Osteocyte (in vitro differentiated cells): ENCODE data around the gene KDM1B. TPM values are rescaled to one million over a fixed set of nuclear protein-coding genes. Genes with fewer than 3 reads are reported as not detected.
"Not testable (repeated sequence)": the region's sequence is repeated elsewhere in the genome, so short reads cannot be mapped to it uniquely, and the experiment has no call there.

ENCODE experiments used
- DNase-seq: peaks from one replicate; pipeline ENCODE4 v3.0.0; 2021; ENCODE audit warnings: mixed read lengths; ENCODE audit not compliant: unreplicated experiment; ENCODE audit errors: extremely low spot score
- H3K27ac Mint-ChIP-seq: one replicate; pipeline ENCODE4 v1.8.0; 2021; ENCODE audit warnings: mild to moderate bottlenecking, mixed read lengths; ENCODE audit not compliant: unreplicated experiment
- H3K27me3 Mint-ChIP-seq: one replicate; pipeline ENCODE4 v1.8.0; 2021; ENCODE audit warnings: mixed read lengths; ENCODE audit not compliant: unreplicated experiment
- H3K36me3 Mint-ChIP-seq: one replicate; pipeline ENCODE4 v1.8.0; 2021; ENCODE audit warnings: mixed read lengths; ENCODE audit not compliant: unreplicated experiment
- H3K4me1 Mint-ChIP-seq: one replicate; pipeline ENCODE4 v1.8.0; 2021; ENCODE audit warnings: mixed read lengths; ENCODE audit not compliant: unreplicated experiment
- H3K4me3 Mint-ChIP-seq: one replicate; pipeline ENCODE4 v1.8.0; 2021; ENCODE audit warnings: mild to moderate bottlenecking, moderate library complexity, mixed read lengths; ENCODE audit not compliant: unreplicated experiment
- H3K9me3 Mint-ChIP-seq: one replicate; pipeline ENCODE4 v1.8.0; 2021; ENCODE audit warnings: mixed read lengths; ENCODE audit not compliant: unreplicated experiment
- CTCF ChIP-seq: fragments of 200-600 bp; sonication (generic); IDR thresholded peaks from 2 replicates; pipeline ENCODE4 v1.5.0; 2021; ENCODE audit warnings: antibody characterized with exemption, mild to moderate bottlenecking, moderate library complexity
- total RNA-seq: library from RNA; stranded (reverse); gene quantifications from 2 replicates; pipeline ENCODE4 v1.2.1, GENCODE V29; 2021

Gene KDM1B
- total RNA-seq, 1 donor from 2014 or later = 12.1 TPM

GRCh38 chr6:18148304-18149025 lies 6.8 kb upstream of the KDM1B start:
- Mint-ChIP-seq H3K27me3 (no peaks in the 10 kb centered on the region), H3K4me1 (no peaks in the 10 kb centered on the region), H3K9me3 (no peaks in the 10 kb centered on the region), H3K4me3 (no peak overlapping the region), H3K27ac (no peak overlapping the region), H3K36me3 (no peaks in the 10 kb centered on the region)
- no peak for DNase-seq
- no peak for TF ChIP-seq CTCF

GRCh38 chr6:18151391-18151790 lies 3.8 kb upstream of the KDM1B start:
- DNase-seq, H3K36me3 Mint-ChIP-seq, H3K27ac Mint-ChIP-seq, H3K9me3 Mint-ChIP-seq, H3K4me3 Mint-ChIP-seq, H3K27me3 Mint-ChIP-seq: not testable (repeated sequence)
- peaks cover 16% of the 10 kb centered on the region for H3K4me1 Mint-ChIP-seq

GRCh38 chr6:18151801-18152200 lies 3.4 kb upstream of the KDM1B start:
- Mint-ChIP-seq H3K4me3 (no peak overlapping the region), H3K4me1 (peaks cover 16% of the 10 kb centered on the region), H3K27me3 (no peaks in the 10 kb centered on the region), H3K36me3 (no peaks in the 10 kb centered on the region), H3K27ac (no peak overlapping the region), H3K9me3 (no peaks in the 10 kb centered on the region)
- no peak for DNase-seq
- TF ChIP-seq CTCF = no peak

DNA sequence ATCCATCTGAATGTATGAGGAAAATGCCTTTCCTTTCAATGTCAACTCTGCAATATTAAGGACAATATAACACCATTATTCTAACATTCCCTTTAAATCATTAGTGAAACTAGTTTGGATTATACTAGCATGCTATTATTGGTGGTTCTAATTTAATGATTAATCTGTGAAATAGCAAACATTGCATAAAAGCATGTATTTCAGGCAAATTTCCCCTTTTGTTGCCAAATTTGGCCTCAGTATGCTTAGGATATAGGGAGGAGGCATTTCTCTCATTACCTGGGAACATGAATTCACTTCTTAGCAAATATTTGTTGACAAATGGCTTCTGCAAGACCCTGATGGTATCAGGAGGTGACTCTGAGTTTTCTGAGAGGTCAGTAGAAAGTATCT lies 1.9 kb upstream of the KDM1B start:
- Mint-ChIP-seq H3K4me3 (no peak overlapping the region), H3K36me3 (no peaks in the 10 kb centered on the region), H3K9me3 (no peaks in the 10 kb centered on the region), H3K4me1 (peaks cover 16% of the 10 kb centered on the region), H3K27ac (no peak overlapping the region), H3K27me3 (no peaks in the 10 kb centered on the region)
- TF ChIP-seq CTCF = no peak
- DNase-seq = no peak

- no peaks in the 10 kb centered on the region for H3K27me3 Mint-ChIP-seq
- H3K4me1 Mint-ChIP-seq = peaks cover 16% of the 10 kb centered on the region
- peak within 1 kb of the TSS; percentile 98 for H3K4me3 Mint-ChIP-seq
Observed at GRCh38 chr6:18154507-18155149, 594 bp upstream of the KDM1B start, which contains the start of gene TPMT. Gene TPMT, minus strand, starts transcription at chr6:18155077. Its CDS starts 5,950 bp downstream, at chr6:18149127.

More at GRCh38 chr6:18154507-18155149, 594 bp upstream of the KDM1B start, which contains the start of gene TPMT:
- no peak for DNase-seq
- Mint-ChIP-seq H3K27ac (peak within 1 kb of the TSS; percentile 98), H3K36me3 (peaks cover under 1% of the 10 kb centered on the region), H3K9me3 (no peaks in the 10 kb centered on the region)
- no peak for TF ChIP-seq CTCF
